Measurements from ENCODE around the gene TECPR2.
"Not testable (repeated sequence)": the region's sequence is repeated elsewhere in the genome, so short reads cannot be mapped to it uniquely, and the experiment has no call there.

The TECPR2 gene

DNA sequence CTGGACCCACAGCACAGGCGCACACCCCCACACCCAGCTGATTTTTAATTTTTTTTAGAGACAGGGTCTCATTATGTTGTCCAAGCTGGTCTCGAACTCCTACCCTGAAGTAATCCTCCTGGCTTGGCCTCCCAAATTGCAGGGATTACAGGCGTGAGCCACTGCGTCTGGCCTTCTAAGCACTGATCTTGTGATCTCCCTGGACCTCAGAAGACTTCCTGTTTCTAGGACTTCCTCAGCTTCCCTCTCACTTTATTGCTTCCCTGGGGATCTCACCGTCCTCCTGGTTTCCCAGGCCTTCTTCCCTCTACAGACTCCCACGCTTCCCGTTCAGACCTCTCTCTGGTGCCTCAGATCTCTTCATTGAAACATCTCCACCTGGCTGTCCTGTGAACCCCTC lies 29.4 kb upstream of the TECPR2 start:
- no peak for DNase-seq

DNA sequence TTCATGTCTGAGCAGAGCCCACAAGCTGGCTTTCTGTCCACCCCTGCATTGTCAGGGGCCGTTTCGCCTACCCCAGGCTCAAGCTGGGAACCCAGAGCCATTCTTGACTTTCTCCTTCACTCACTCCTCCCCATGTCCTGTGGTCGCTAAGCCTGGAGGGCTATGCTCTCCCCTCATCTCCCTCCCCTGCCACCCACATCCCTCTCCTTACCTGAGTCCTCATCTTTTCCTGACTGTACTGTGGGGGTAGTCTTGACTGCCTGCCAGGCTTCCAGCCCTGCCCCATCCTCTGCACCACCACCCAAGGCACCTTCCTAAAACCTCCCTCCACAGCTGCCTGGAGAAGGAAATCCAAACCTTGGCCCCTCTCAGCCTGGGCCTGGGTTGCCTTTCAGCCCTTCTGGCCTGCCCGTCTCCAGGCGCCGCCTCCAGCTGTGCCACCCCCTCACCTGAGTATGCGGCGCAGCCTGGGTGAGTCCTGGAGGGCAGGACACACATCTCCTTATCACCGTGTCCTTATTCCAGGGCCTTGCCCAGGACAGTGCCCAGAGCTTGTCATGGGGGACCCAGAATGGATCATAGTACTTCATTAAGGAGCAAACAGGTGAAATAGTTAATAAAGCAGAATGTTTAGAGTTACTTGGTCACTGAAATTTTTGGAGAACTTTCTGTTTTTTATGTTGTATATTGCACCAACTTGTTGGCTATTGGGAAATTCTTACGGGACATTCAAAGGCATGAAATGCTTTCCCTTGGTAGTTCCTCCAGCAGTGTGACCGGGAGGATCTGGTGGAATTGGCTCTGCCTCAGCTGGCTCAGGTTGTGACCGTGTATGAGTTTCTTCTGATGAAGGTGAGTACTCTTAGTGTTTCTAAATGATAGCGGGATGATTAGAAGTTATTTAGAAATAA lies 28.7 kb upstream of the TECPR2 start:
- no peak for DNase-seq

DNA sequence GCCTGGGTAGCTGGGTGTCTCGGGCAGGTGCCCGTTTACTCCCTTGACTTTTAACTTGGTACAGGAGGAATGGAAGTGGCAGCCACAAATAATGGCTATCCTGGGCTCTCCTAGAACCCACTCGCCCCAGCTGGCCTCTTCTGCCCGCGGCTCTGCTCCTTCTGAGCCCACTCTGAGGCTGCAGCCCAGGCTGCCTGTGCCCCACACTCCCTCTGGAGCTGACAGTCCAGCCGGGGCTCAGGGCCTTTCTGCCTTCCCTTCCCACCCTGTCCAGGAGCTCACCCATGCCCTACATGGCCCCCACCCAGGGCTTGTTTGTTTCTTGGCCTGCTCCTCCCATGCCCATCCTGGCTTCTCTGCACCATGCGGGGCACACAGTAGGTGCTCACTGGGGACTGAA lies 27.6 kb upstream of the TECPR2 start:
- DNase-seq = no peak

DNA sequence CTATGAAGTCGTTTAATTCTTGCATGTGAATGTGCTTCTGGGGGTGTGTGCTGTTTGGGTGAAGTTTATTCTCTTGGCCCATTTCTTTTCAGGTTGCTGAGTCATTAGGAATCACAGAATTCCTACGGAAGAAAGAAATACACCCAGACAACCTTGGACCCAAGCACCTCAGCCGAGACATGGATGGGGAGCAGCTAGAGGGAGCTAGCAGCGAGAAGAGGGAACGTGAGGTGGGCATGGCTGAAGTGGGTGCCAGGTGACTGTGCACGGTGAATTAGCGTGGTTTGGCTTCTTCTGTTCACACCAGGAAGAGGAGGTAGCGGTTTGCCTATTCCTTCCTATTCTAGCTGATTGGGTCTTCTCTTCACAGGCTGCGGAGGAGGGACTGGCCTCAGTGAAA lies 24.0 kb upstream of the TECPR2 start:
- DNase-seq = no peak

DNA sequence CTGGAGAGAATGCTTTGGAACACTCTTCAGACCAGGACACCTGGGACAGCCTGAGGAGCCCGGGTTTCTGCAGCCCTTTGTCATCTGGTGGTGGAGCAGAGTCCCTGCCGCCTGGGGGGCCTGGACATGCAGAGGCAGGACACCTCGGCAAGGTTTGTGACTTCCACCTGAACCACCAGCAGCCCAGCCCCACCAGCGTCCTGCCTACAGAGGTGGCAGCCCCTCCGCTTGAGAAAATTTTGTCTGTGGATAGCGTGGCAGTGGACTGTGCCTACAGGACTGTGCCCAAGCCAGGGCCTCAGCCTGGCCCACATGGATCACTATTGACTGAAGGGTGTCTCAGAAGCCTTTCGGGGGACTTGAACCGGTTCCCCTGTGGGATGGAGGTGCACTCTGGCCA lies 21.2 kb upstream of the TECPR2 start:
- no peak for DNase-seq

DNA sequence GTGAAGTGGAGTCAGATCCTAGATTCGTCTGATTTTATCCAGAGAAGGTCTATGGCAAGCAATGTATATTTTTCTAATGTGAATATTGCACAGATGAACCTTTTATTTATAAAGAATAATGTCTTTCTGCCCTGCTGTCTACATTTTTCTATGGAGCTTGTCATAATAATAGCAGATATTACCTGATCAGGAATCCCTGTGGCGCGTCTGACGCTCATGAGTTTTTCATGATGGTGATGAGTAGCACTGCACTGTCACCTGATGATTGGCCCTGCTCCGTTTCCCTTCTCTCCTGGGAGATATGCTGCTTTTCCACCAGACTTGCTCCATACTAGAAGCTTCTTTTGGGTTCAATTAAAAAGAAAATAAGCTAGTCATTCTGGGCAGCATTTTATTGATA lies 20.5 kb upstream of the TECPR2 start:
- no peak for DNase-seq

DNA sequence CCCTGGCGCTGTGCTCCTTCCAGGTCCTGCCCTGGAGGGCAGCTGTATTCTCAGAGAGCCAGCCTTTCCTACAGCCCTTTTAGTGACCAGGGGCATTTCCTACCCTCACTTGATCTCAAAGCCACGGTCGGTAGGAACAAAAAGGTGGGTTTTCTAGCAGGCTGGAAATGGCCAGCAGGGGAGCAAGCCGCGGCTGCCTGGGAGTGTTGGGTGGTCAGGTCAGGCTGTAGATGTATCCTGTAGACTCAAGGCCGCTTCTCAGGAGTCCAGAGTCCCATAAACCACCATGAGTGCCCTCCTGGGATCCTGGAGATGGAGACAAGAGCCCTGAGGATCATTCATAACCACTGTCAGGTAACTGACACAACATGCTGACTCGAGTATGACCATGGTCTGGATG lies 18.7 kb upstream of the TECPR2 start:
- DNase-seq = no peak

DNA sequence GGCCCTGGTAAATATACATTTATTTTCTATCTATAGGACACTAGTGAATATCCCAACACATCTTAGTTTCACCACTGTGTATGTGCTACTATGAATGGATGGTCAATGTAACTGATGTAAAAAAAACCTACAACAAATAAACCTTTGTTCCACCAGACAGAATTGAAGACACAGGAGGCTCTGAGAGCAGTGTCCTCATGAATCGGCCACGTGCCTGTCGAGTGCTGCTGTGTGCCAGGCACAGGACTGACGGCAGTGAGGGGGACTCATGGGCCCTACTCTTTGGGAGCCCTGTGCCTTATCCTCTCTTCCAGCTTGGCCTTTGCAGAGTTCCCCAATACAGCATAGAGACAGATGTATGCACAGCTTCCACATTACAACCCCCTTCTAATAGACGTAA lies 18.3 kb upstream of the TECPR2 start:
- no peak for DNase-seq

DNA sequence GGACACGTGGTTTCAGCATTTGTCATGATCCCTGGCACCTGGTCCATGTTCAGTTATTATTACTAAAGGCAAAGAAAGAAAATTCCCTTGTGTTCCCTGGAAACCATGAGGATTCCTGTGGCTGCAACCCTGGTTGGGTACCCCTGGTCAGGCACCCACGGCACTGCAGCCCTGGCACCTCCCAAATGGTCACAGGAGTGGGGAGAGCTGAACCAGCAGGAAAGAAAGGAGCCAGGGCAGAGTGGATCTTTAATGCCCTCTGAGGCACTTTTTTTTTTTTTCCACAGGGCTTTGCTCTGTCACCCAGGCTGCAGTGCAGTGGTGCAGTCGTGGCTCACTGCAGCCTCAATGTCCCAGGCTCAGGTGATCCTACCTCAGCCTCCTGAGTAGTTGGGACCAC lies 17.5 kb upstream of the TECPR2 start:
- DNase-seq = no peak

DNA sequence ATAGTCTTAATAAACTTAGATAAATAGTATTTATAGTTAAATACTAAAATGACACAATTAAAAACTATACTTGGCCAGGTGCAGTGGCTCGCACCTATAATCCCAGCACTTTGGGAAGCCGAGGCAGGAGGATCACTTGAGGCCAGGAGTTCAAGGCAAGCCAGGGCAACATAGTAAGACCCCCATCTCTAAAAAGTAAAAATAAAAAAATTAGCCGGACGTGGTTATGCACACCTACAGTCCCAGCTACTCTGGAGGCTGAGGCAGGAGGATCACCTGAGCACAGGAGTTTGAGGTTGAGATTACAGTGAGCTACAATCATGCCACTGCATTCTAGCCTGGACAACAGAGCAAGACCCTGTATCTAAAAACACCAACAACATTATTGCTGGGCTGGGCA lies 16.1 kb upstream of the TECPR2 start:
- no peak for DNase-seq

DNA sequence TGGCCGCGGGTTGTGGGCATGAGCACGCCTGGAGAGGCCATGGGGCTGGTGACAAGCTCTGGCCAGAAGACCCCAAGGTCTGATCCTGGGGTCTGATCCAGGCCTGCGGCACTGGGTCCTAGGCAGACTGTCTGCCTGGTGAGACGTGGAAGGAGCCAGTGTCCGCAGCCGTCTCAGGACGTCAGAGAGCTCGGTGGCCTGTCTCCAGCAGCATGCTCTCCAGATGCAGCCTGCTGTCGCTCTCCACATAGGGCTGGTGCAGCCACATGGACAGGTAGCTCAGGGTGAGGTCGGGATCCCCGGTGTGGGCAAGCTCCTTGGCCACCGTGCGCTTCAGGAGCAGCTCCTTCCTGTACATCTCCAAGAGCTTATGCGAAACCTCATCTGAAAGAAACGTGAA lies 14.4 kb upstream of the TECPR2 start:
- no peak for DNase-seq

DNA sequence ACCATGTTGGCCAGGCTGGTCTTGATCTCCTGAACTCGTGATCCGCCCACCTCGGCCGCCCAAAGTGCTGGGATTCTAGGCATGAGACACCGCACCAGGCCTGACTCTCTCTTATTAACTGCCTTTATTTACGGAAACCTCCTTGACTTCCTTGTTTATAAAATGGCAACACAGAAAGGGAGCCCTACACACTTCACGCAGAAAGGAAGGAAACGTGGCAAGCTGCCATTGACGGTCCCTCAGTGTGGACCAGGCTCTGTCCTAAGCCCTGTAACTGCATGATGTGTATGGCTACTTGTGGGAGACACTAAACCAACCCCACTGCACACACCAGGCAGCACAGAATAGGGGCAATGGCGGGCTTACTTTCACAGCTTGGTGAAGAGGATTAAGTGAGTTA lies 11.7 kb upstream of the TECPR2 start:
- DNase-seq = no peak

DNA sequence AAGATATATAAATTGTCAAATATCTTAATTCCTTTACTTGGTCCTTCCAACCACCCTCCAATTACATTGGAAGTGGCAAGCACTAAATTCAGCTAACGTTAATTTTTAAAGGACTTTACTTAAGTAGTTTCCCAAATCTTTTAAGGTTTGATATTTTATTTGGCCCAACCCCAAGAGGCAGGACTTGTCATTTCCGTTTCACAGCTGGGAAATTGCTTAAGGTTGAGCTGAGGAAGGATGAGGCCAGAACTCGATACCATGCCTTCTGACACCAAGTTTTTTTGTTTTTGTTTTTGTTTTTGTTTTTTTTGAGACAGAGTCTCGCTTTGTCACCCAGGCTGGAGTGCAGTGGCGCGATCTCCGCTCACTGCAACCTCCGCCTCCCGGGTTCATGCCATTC lies 11.1 kb upstream of the TECPR2 start:
- DNase-seq = not testable (repeated sequence)

DNA sequence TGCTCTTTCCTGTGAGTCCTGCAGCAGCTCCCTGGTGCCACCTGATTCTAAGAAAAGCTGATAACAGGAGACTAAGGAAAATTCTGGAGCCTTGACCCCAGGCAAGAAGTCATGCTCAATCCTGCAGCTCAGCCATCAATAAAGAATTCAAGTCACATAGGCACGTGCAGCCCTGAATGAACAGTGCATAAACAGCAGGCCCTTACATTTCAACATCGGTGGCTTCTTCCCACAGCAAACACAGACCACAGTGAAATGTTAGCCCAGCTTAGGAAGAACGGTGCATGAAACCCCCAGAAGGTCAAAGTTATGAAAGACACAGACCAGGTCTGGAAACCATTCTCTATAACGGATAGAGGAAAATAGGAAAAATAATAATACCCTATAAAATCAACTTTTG lies 10.5 kb upstream of the TECPR2 start:
- no peak for DNase-seq

DNA sequence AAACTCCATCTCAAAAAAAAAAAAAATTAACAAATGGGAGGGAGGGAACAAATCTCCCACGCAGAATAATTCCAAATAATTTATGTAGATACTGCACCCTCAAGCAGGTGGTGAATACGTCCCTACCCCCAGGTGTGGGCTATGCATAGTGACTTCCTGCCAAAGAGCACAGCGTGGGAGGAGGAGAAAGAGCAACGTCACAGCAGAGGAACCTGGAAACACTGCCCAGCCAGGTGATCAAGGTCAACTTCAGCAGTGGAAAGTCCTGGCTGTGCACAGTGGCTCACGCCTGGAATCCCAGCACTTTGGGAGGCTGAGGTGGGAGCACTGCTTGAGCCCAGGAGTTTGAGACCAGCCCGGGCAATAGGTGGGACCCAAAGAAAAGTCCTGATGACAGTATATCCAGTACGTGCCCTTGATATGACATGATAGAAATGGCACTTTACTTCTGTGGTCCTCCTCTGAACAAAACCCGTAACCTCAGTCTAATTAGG lies 9.6 kb upstream of the TECPR2 start:
- DNase-seq = no peak

DNA sequence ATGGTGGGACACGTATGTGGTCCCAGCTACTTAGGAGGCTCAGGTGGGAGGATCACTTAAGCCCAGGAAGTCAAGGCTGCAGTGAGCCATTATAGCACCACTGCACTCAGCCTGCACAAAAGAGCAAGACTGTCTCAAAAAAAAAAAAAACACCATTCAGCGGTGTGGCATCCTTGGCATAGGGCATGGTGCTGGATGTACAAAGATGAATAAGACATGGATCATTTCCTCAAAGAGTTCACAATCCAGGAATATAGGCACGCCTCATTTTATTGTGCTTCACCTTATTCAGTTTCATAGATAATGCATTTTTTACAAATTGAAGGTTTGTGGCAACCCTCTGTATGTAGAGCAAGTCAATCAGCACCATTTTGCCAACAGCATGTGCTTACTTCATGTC lies 6.5 kb upstream of the TECPR2 start:
- no peak for DNase-seq

DNA sequence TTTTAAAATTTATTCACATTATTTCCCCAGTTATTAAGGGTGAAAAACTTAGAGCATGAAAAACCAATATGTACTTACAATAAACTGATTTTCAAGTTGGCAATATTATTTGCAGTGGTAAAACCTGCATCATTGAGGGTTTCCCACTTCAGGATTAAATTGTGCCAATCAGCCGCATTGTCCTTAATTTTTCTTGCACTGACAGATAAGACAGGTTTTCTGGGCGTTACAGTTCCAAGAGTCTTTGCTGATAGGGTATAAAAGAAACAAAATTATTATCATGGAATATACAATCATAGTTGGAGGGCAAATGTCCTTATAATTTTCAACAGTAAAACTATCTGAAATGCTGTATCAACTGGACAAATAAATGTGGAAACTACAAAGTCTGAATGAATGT lies 3.4 kb upstream of the TECPR2 start:
- DNase-seq = no peak

DNA sequence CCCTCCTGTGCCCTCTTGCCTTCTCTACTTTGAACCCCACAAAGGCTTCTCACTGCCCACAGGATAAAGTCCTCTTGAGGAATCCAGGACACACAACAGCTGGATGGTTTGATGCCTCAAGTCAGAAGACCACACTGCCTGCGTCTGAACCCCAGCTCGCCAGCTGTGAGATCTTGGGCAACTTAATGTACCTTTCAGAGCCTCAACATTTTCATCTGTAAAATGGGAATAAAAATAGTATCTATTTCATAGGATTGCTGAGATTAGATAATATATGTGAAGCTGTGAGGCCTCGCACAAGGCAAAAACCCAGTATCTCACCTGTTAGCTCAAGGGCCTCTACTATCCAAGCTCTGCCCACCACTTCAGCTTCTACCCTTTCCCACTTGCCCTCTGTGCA lies 2.4 kb upstream of the TECPR2 start:
- DNase-seq = no peak

DNA sequence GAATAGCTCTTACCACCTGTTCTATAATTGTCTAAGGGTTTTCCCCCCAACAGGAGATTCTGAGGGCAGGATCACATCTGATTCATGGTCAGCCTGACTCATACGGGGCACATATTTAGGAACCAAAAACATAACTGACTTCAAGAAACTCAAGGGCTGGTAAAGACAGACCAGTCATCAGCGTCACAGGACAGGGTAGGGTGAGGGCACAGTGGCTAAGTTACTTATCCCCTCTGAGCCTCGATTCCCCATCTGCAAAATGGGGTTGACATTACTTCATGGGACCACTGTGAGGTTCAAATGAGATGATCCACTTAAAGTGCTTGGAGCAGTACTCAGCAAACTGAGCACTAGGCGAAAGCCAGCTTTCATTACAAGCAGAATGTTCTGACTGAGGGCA lies 657 bp upstream of the TECPR2 start:
- DNase-seq = peak; percentile 31 to 35

DNA sequence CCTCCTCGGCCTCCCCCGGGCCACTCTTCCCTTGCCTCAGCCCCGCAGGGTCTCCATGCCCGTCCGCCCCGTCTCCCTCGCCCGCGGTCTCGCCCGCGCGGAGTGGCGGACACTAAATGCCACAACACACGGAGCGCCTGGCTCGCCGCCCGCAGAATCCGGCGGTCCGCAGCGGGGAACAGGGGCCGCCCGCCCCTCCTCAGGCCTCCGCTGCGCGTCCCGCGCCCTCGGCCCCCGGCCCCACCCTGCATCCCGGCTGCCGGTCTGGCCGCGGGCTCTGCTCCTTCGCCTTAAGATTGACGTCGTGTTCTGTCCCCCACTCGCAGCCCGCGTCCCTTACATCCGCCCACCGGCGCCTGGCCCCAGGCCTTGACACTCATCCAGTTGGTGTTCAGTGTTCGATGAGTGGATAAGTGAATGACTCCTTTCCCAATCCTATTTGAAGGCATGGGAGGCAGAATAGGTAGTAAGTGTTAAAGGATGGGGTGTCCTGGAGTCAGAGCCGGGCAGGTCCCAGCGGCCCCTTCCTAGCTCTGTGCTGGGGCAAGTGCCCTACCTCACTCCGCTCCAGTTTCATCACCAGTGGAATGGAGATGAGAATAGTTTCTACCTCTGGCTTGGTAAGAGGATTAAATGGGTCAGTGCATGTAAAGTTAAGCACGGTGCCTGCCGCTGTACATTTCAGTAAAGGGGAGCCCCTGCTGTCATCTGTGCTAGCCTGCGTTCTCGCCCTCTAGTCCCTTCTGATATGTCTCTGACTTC lies 622 bp downstream of the TECPR2 start:
- peak in 1 of 2 donors; percentile 29 for DNase-seq

DNA sequence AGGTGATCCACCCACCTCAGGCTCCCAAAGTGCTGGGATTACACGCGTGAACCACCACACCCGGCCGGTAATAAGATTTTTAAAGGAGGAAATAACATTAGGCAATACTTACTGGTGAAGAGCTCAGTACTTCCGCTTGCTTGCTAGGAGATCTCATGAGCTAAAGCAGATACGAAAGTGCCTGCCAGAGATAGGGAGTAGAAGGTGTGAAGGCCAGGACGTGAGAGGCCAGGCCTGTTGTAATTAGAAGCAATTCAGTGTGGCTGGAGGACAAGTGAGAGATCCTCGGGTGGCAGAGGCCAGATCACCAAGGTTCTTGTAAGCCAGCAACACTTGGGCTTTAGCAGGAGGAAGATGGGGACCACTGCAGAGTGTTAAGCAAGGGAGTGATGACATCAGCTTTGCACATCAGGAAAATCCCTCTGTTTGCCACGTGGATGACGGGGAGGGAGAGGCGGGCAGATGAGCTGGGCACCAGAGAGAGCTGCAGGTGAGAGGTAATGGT lies 7.6 kb downstream of the TECPR2 start:
- peak; percentile 18 to 48 for DNase-seq

DNA sequence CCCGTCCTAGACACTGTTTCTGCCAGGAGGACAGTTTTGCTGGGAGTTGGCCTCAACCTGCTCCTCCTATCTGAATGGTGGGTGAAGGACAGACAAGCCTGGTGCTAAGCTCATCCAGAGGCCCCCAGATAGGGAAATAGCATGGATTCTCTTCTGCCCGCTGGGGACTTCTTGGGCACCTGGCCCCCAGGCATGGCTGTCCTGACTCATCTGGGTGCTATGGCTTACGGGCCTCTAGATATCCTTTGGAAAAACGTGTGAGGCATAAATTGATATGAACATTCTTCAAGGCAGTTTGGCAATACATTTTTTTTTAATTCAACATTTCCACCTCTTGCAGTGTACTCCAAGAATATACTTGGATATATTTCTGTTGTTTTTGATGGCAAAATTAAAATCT lies 8.6 kb downstream of the TECPR2 start:
- DNase-seq = no peak

DNA sequence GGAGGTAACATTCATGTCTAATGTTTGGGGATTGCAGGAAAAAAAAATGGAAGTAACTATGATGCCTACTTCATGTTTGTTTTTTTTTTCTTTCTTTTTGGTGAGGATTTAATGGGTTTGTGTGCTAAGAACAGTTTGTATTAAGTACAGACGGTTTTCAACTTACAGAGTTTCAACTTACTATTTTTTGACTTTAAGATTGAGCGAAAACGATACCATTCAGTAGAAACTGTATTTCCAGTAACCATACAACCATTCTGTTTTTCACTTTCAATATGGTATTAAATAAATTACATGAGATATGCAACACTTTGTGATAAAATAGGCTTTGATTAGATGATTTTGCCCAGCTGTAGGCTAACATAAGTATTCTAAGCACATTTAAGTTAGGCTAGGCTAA lies 10.4 kb downstream of the TECPR2 start:
- DNase-seq = no peak

DNA sequence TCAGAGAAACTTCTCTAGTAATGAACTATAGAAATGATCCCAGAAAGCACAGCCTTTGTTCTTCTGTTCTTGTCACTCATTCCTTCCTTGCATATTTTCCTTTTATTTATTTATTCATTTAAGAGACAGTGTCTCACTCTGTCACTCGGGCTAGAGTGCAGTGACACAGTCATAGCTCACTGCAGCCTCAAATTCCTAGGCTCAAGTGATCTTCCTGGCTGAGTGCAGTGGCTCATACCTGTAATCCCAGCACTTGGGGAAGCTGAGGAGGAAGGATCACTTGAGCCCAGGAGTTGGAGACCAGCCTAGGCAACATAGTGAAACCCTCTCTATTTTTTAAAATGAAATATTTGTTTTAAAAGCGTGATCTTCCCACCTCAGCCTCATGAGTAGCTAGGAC lies 11.5 kb downstream of the TECPR2 start:
- DNase-seq = no peak

Data from CD4-positive, alpha-beta T cell treated with Interleukin-4 for 1 hour (primary cell).